ENCODE data around the gene NNT.
"Not testable (repeated sequence)": the region's sequence is repeated elsewhere in the genome, so short reads cannot be mapped to it uniquely, and the experiment has no call there.

Gene NNT

GRCh38 chr5:43582082-43583005, 20.6 kb upstream of the NNT start:
- DNase-seq (ENCODE audit: low read depth in 2 of 2, low spot score in 1 of 2), result no peak

- no peak for DNase-seq (ENCODE audit: low read depth in 2 of 2, low spot score in 1 of 2)
These were observed 19.3 kb upstream of the NNT start for GRCh38 chr5:43583724-43584123.

GRCh38 chr5:43584166-43584699, 18.7 kb upstream of the NNT start:
- no peak for DNase-seq (ENCODE audit: low read depth in 2 of 2, low spot score in 1 of 2)

- no peak for DNase-seq (ENCODE audit: low read depth in 2 of 2, low spot score in 1 of 2)
These were observed 14.1 kb upstream of the NNT start for GRCh38 chr5:43588842-43589241.

- no peak for DNase-seq (ENCODE audit: low read depth in 2 of 2, low spot score in 1 of 2)
These were observed 13.7 kb upstream of the NNT start for GRCh38 chr5:43589310-43589709.

GRCh38 chr5:43590700-43591099, 12.3 kb upstream of the NNT start:
- no peak for DNase-seq (ENCODE audit: low read depth in 2 of 2, low spot score in 1 of 2)

GRCh38 chr5:43592363-43592762, 10.6 kb upstream of the NNT start:
- DNase-seq (ENCODE audit: low read depth in 2 of 2, low spot score in 1 of 2), result no peak

- DNase-seq (ENCODE audit: low read depth in 2 of 2, low spot score in 1 of 2), result not testable (repeated sequence)
These were observed 4.1 kb upstream of the NNT start for GRCh38 chr5:43598927-43599326.

- DNase-seq (ENCODE audit: low read depth in 2 of 2, low spot score in 1 of 2), result no peak
These were observed 1.3 kb upstream of the NNT start for GRCh38 chr5:43601454-43602260.

GRCh38 chr5:43603344-43604217, 601 bp downstream of the NNT start:
- DNase-seq (ENCODE audit: low read depth in 2 of 2, low spot score in 1 of 2), result peak in 1 of 2 donors; percentile 35

- DNase-seq (ENCODE audit: low read depth in 2 of 2, low spot score in 1 of 2), result no peak
These were observed 1.7 kb downstream of the NNT start for GRCh38 chr5:43604699-43605098.

GRCh38 chr5:43606351-43606750, 3.4 kb downstream of the NNT start:
- DNase-seq (ENCODE audit: low read depth in 2 of 2, low spot score in 1 of 2), result no peak

- no peak for DNase-seq (ENCODE audit: low read depth in 2 of 2, low spot score in 1 of 2)
These were observed 5.4 kb downstream of the NNT start for GRCh38 chr5:43608406-43608805.

- DNase-seq (ENCODE audit: low read depth in 2 of 2, low spot score in 1 of 2), result no peak
These were observed 6.8 kb downstream of the NNT start for GRCh38 chr5:43609752-43610151.

- DNase-seq (ENCODE audit: low read depth in 2 of 2, low spot score in 1 of 2), result no peak
These were observed 10.4 kb downstream of the NNT start for GRCh38 chr5:43613370-43613769.

- DNase-seq (ENCODE audit: low read depth in 2 of 2, low spot score in 1 of 2), result no peak
These were observed 12.6 kb downstream of the NNT start for GRCh38 chr5:43615445-43616184.

GRCh38 chr5:43616535-43616934, 13.6 kb downstream of the NNT start:
- no peak for DNase-seq (ENCODE audit: low read depth in 2 of 2, low spot score in 1 of 2)

GRCh38 chr5:43619380-43619779, 16.4 kb downstream of the NNT start:
- no peak for DNase-seq (ENCODE audit: low read depth in 2 of 2, low spot score in 1 of 2)

GRCh38 chr5:43619911-43620310, 16.9 kb downstream of the NNT start:
- DNase-seq (ENCODE audit: low read depth in 2 of 2, low spot score in 1 of 2), result no peak

- DNase-seq (ENCODE audit: low read depth in 2 of 2, low spot score in 1 of 2), result no peak
These were observed 18.0 kb downstream of the NNT start for GRCh38 chr5:43620944-43621505.
